Neutrophil (primary cell): ENCODE data around the gene CLCF1.
"Not testable (repeated sequence)": the region's sequence is repeated elsewhere in the genome, so short reads cannot be mapped to it uniquely, and the experiment has no call there.

Experiments
- H3K27ac ChIP-seq: fragments of 200-600 bp; sonication (generic); 2 replicates; pipeline ENCODE4 v1.5.1; 2016; ENCODE audit warnings: mild to moderate bottlenecking, moderate library complexity
- H3K27me3 ChIP-seq: fragments of 200-600 bp; sonication (generic); 2 replicates; pipeline ENCODE4 v1.6.0; 2016; ENCODE audit warnings: mild to moderate bottlenecking
- H3K36me3 ChIP-seq: fragments of 200-600 bp; sonication (generic); 2 replicates; pipeline ENCODE4 v1.5.1; 2017
- H3K4me1 ChIP-seq, 2 experiments: fragments of 200-600 bp in 1 of 2; sonication (generic) in 1 of 2; 1 replicate in 1 of 2; 2 replicates in 1 of 2; pipeline versions ENCODE4 v1.5.1 to v1.6.1; 2013 to 2016; ENCODE audit warnings: low read depth in 1 of 2, low read length in 1 of 2, mild to moderate bottlenecking in 1 of 2, moderate library complexity in 1 of 2; ENCODE audit not compliant: control insufficient read depth in 1 of 2, insufficient read depth in 1 of 2
- H3K4me3 ChIP-seq, 2 experiments: fragments of 200-600 bp in 1 of 2; sonication (generic) in 1 of 2; 1 replicate in 1 of 2; 2 replicates in 1 of 2; pipeline ENCODE4 v1.5.1; 2013 to 2016; ENCODE audit warnings: low read depth in 1 of 2, low read length in 1 of 2, mild to moderate bottlenecking in 1 of 2, moderate library complexity in 1 of 2
- H3K9me3 ChIP-seq: fragments of 200-600 bp; sonication (generic); 2 replicates; pipeline ENCODE4 v1.5.1; 2016
- TF ChIP-seq, protein P1 (sequence below): fragments of 200-600 bp; sonication (generic); IDR thresholded peaks from 2 replicates; pipeline ENCODE4 v1.5.1; 2016; ENCODE audit warnings: antibody characterized with exemption

Gene CLCF1

DNA sequence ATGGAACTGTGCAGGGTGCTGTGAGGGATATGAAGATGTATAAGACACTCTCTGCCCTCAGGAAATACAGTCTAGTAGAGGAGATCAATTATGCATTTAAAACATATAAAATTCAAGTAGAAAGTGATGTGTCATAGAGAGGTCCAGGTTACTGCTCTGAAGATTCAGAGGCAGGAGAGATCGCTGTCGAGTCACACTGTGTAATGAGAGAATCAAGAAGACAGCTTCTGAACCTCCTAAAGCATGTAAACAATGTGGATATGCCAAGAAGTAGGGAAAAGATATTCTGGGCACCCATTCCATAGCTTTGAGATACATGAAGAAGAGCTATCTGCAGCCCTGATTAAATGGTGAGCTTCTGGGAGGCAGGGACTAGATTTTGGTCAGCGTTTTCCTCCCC, 53.4 kb downstream of the CLCF1 start:
- Histone ChIP-seq H3K4me3 (no peak overlapping the region), H3K4me1 (peaks cover 18 to 22% of the 10 kb centered on the region in 2 experiments), H3K27ac (no peak overlapping the region), H3K27me3 (peaks cover 4% of the 10 kb centered on the region), H3K9me3 (no peaks in the 10 kb centered on the region), H3K36me3 (no peaks in the 10 kb centered on the region)
- TF ChIP-seq, protein P1, sequence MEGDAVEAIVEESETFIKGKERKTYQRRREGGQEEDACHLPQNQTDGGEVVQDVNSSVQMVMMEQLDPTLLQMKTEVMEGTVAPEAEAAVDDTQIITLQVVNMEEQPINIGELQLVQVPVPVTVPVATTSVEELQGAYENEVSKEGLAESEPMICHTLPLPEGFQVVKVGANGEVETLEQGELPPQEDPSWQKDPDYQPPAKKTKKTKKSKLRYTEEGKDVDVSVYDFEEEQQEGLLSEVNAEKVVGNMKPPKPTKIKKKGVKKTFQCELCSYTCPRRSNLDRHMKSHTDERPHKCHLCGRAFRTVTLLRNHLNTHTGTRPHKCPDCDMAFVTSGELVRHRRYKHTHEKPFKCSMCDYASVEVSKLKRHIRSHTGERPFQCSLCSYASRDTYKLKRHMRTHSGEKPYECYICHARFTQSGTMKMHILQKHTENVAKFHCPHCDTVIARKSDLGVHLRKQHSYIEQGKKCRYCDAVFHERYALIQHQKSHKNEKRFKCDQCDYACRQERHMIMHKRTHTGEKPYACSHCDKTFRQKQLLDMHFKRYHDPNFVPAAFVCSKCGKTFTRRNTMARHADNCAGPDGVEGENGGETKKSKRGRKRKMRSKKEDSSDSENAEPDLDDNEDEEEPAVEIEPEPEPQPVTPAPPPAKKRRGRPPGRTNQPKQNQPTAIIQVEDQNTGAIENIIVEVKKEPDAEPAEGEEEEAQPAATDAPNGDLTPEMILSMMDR, result no peak

- not testable (repeated sequence) for H3K4me3 ChIP-seq, H3K27me3 ChIP-seq
These were observed 54.5 kb downstream of the CLCF1 start for GRCh38 chr11:67318876-67319275.

GRCh38 chr11:67317888-67318555, 55.4 kb downstream of the CLCF1 start:
- TF ChIP-seq, protein P1, result no peak
- no peaks in the 10 kb centered on the region for H3K36me3 ChIP-seq
- peaks cover 36 to 39% of the 10 kb centered on the region in 2 experiments for H3K4me1 ChIP-seq
- peak overlapping the region; percentile 82 to 85 for H3K4me3 ChIP-seq
- peaks cover 4% of the 10 kb centered on the region for H3K27me3 ChIP-seq
- peak overlapping the region; percentile 89 for H3K27ac ChIP-seq
- H3K9me3 ChIP-seq, result no peaks in the 10 kb centered on the region

More at GRCh38 chr11:67318876-67319275, 54.5 kb downstream of the CLCF1 start:
- H3K27ac ChIP-seq, H3K9me3 ChIP-seq, H3K36me3 ChIP-seq: not testable (repeated sequence)
- H3K4me1 ChIP-seq, result peaks cover 27 to 31% of the 10 kb centered on the region in 2 experiments

GRCh38 chr11:67317205-67317887, 56.1 kb downstream of the CLCF1 start:
- TF ChIP-seq, protein P1, result peak; percentile 98
- Histone ChIP-seq H3K4me3 (peak overlapping the region; percentile 82 to 85), H3K4me1 (peaks cover 43 to 46% of the 10 kb centered on the region in 2 experiments), H3K27me3 (peaks cover 4% of the 10 kb centered on the region), H3K36me3 (no peaks in the 10 kb centered on the region), H3K9me3 (no peaks in the 10 kb centered on the region), H3K27ac (peak overlapping the region; percentile 89)

DNA sequence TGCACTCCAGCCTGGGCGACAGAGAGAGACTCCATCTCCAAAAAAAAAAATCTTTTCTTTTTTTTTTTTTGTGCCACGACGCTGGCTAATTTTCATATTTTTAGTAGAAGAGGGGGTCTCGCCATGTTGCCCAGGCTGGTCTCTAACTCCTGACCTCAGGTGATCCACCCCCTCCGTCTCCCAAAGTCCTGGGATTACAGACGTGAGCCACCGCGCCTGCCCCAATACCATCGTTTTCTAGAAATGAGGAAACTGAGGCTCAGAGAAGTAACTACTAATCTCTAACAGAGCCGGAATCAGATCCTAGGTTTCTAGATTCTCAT, 56.6 kb downstream of the CLCF1 start:
- peaks cover 48 to 51% of the 10 kb centered on the region in 2 experiments for H3K4me1 ChIP-seq
- peaks cover 4% of the 10 kb centered on the region for H3K27me3 ChIP-seq
- TF ChIP-seq, protein P1, result no peak
- H3K4me3 ChIP-seq, result peak overlapping the region; percentile 82 to 85
- H3K27ac ChIP-seq, result peak overlapping the region; percentile 89
- peaks cover 3% of the 10 kb centered on the region for H3K36me3 ChIP-seq
- no peaks in the 10 kb centered on the region for H3K9me3 ChIP-seq

DNA sequence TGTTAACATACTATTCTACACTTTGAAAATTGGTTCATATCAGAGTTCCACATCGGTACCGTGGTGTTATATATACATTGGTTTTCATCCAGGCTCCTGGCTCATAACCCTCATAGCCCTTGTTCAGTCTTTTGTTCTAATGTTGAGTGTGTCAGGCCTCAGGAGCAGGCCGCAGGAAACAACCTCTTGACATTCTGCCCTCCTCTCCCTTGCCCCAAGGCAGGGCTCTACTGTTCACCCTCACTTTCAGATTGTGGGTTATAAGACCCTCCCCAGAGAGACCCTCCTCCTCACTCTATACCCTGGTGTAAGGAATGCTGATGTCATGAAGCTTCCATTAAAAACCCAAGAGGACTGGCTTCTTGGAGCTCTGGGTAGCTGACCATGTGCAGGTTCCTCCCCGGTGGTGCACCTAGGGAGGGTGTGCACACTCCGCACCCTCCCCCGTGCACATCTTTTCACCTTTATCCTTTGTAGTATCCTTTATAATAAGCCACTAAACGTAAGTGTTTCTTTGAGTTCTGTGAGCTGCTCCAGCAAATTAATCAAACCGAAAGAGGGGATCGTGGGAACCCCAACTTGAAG, 58.0 kb downstream of the CLCF1 start:
- Histone ChIP-seq H3K4me1 (peaks cover 57 to 59% of the 10 kb centered on the region in 2 experiments), H3K27me3 (peaks cover 4% of the 10 kb centered on the region), H3K9me3 (no peaks in the 10 kb centered on the region), H3K4me3 (no peak overlapping the region), H3K27ac (no peak overlapping the region), H3K36me3 (peaks cover 17% of the 10 kb centered on the region)
- TF ChIP-seq, protein P1, result no peak
